Measurements from ENCODE around the gene RALA. TPM values are rescaled to one million over a fixed set of nuclear protein-coding genes. Genes with fewer than 3 reads are reported as not detected.

Gene RALA
- total RNA-seq = 10 to 100 TPM; 22.1 to 23.7 TPM
- long read RNA-seq, donor 1, transcript RALA-201 (5 exons, 2,880 nt) = major isoform, 14 of 19 reads
- long read RNA-seq, donor 1, partial matches to known transcripts = 1 of 19 reads
- long read RNA-seq, donor 1, other reads (novel, unspliced or antisense) = 4 of 19 reads
- long read RNA-seq, donor 2, transcript RALA-201 (5 exons, 2,880 nt) = major isoform, 22 of 28 reads
- long read RNA-seq, donor 2, partial matches to known transcripts = 4 of 28 reads
- long read RNA-seq, donor 2, other reads (novel, unspliced or antisense) = 2 of 28 reads

DNA sequence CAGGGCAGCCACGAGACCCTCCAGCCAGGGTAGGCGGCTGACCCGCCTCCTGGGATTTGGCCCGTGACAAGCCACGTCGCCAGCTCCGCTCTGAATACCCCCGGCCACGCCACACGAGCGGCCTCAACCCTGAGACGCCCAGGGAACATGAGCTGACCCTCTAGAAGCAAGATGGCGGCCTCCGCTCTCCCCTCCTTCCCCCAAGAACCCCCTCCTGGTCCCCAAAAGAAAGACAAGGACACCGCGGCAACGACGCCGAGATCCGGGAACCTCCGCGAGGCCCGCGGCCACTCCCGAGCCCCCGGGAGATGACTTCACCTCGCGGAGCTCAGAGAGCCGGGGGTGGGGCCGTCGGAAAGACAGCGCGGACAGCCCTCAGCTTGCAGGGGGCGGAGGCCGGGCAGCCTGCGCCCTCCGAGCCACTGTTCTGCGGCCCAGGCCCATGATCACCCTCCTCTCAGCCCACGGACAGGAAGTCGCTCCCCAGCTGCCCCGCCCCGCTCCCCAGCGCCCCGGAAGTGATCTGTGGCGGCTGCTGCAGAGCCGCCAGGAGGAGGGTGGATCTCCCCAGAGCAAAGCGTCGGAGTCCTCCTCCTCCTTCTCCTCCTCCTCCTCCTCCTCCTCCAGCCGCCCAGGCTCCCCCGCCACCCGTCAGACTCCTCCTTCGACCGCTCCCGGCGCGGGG, at the start of gene RALA:
TSS of gene RALA (plus strand) at position 526 of the 685 bp plus-strand sequence. CDS start 63,096 bp downstream, outside the sequence.
- intact Hi-C loops (cut with DNase I) = no loop called here
- DNase-seq (ENCODE audit: low spot score) = peak; percentile 98

- no peak for DNase-seq (ENCODE audit: low spot score)
- intact Hi-C loops (cut with DNase I) = no loop called here
Measured at GRCh38 chr7:39574673-39575349, 48.6 kb upstream of the RALA start.

DNA sequence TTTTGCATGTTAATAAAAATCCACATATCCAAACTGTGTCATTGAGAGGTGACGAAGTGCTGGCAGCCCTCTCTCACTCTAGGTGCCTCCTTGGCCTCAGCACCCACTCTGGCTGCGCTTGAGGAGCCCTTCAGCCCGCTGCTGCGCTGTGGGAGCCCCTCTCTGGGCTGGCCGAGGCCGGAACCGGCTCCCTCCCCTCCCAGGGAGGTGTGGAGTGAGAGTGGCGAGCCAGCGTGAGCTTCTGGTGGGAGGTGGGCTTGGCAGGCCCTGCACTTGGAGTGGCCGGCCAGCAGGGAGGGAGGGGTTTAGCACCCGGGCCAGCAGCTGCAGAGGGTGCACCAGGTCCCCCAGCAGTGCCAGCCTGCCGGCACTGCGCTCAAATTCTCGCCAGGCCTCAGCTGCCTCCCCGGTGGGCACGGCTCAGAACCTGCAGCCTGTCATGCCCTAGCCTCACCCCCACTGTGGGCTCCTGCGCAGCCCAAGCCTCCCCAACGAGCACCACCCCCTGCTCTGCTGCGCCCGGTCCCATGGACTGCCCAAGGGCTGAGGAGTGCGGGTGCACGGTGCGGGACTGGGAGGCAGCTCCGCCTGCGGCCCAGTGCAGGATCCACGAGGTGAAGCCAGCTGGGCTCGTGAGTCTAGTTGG, 46.0 kb upstream of the RALA start:
- intact Hi-C loops (cut with DNase I) = no loop called here
- DNase-seq (ENCODE audit: low spot score) = no peak

- no peak for DNase-seq (ENCODE audit: low spot score)
- intact Hi-C loops (cut with DNase I) = loop anchor here (2.0 to 5.0 kb wide), 3 partner anchors 166 to 367 kb away; no protein-coding TSS in a partner anchor
Measured at GRCh38 chr7:39580149-39580874, 43.1 kb upstream of the RALA start.

DNA sequence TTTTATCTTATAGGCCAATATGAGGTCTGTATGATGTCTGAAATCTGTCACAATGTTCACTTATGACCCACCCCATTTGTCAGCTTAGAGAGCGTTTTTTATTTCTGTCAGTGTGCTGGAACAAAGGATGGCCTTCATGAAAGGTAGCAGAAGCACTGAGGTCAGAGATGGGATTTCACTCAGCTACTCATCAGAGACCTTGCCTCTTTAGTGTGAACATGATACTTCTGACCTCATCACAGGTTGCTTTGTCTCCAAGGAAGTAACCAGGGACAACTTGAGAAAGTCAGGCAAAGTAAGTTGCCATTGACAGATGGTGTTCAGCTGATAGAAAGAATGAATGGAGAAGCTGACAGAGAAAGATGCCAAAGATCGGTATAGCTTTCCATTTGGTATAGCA, 40.8 kb upstream of the RALA start:
- DNase-seq (ENCODE audit: low spot score) = no peak
- intact Hi-C loops (cut with DNase I) = loop anchor here in 1 of 2 donors (5.0 kb wide), 2 partner anchors 165 to 365 kb away; no protein-coding TSS in a partner anchor

GRCh38 chr7:39583539-39583938, 39.8 kb upstream of the RALA start:
- no peak for DNase-seq (ENCODE audit: low spot score)
- intact Hi-C loops (cut with DNase I) = loop anchor here in 1 of 2 donors (5.0 kb wide), 2 partner anchors 164 to 364 kb away; no protein-coding TSS in a partner anchor

DNA sequence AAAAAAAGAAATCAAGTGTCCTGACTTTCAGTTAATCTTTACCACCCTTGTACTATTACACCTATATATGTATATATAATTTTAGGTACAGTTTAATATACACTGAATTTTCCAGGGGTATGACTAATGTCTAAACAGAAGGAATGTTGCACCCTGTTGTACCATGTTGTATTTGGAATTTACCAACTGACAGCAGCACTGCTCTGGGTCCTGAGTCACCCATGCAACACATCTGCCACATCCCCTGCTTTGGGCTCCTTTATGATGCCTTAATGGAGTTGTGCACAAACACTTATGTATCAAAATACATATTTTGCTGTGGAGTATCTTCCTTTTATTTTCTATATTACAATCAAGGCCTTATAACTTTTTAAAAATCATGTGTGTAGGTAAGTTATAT, 36.0 kb upstream of the RALA start:
- DNase-seq (ENCODE audit: low spot score) = no peak
- intact Hi-C loops (cut with DNase I) = no loop called here

DNA sequence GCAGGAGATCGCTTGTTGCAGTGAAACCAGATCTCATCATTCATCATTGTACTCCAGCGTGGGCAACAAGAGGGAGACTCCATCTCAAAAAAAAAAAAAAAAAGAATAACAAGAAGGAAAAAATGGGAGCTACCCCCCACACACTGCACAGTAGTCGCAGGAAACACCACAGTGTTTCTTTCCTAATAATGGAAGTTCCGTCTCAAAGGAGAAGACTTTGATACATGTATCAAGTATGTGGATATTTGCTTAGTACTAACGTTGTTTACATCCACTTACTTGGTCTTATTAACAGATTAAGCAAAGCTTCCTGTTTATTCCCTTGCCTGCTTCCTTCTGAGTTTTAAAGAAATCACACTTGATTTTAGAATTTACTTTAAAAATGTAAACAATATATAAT, 35.0 kb upstream of the RALA start:
- intact Hi-C loops (cut with DNase I) = no loop called here
- no peak for DNase-seq (ENCODE audit: low spot score)

DNA sequence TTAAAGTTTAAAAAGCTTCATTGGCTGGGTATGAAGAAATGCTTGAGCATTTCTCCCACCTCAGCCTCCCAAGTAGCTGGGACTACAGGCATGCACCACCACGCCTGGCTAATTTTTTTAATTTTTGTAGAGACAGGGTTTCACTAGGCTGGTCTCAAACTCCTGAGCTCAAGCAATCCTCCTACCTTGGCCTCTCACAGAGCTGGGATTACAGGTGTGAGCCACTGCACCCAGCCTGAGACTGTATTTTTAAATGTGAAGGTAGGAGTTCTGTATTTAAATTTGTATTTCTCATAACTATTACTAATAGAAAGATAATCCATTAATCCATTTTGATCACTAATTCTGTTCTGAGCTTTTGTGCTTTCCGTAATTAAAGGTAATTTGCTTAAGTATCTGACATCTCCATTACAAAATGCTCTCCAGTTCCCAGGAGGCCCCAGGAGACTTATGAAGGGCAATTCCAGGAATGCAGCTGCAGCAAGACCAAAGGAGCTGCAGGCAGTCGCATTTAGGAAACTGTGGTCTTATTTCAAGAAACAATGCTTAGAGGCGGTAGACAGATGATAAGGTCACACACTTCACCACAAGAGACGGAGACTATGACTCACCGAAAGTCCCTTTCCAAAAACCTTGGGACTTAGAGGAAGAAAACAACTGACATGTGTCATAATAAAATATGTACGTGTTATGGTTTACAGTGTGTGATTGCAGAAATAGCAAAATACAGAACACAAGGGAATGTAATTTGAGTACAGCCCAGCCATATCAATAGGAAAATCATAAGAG, 33.9 kb upstream of the RALA start:
- DNase-seq (ENCODE audit: low spot score) = no peak
- intact Hi-C loops (cut with DNase I) = no loop called here

GRCh38 chr7:39592586-39592985, 30.8 kb upstream of the RALA start:
- intact Hi-C loops (cut with DNase I) = no loop called here
- DNase-seq (ENCODE audit: low spot score) = no peak

GRCh38 chr7:39594988-39595620, 28.3 kb upstream of the RALA start:
- intact Hi-C loops (cut with DNase I) = no loop called here
- DNase-seq (ENCODE audit: low spot score) = no peak

DNA sequence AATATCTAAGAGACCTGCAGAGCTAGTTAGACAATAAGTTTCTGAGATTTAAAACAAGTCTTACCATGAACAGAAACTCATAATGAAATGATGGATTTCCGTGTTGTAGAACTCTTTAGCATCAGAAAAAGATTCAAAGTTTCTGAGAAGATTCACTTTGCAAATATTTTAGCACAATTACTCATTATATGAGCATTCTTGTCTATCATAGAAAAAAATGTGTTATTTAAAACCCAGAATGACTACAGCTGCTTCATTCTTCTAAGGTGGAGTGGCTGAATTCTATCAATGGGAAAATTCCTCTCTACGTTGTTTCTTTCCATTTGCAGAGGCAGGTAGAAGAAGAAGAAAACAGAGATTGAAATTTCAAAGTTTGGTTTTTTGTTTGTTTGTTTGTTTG, 21.0 kb upstream of the RALA start:
- intact Hi-C loops (cut with DNase I) = no loop called here
- no peak for DNase-seq (ENCODE audit: low spot score)

DNA sequence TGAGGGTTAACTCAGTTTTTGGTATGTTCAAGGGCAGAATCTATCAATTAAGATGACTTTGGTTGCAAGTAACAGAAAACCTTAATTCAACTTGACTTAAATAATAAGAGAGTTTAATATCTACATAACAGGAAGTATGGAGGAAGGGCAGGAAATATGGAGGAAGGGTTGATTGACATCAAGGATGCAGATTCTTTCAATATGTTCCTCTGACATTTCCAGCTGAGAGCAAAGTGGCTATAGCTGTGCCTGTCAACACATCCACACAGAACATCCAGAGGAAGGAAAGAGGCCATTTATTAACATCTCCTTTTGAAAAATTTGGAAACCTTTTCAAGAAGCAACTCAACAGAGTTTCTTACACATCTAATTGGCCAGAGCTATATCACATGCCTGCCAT, 19.4 kb upstream of the RALA start:
- intact Hi-C loops (cut with DNase I) = no loop called here
- no peak for DNase-seq (ENCODE audit: low spot score)

DNA sequence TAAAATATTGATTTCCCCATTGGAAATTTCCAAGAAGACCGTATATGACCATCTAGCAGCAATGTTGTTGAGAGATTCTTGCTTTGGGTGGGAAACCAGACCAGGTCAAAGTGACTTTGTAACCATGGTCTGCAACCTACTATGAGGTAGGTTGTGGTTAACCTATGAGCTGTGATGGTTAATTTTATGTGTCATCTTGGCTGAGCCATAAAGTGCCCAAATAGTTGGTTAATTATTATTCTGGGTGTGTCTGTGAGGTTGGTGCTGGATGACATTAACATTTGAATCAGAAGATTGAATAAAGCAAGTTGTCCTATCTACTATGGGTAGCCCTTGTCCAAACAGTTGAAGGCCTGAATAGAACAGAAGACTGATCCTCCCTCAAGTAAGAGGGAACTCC, 18.3 kb upstream of the RALA start:
- intact Hi-C loops (cut with DNase I) = no loop called here
- no peak for DNase-seq (ENCODE audit: low spot score)

DNA sequence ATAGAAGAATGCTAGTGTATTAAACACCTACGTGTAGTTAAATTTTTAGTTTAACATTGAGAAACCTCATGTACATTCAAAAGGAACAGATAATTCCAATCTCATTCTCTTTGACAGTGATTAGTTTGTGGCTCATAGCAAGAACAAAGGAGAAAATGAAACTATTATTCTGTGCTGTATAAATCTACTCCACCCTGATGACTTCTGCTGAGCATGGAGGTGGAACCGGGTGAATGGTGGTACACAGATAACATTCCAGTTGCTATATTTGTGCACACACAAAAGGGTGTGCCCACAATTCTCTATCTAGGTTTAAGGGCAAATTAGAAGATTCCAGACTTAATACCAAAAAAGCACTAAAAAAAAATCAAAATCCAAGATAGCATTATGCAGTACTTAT, 17.0 kb upstream of the RALA start:
- DNase-seq (ENCODE audit: low spot score) = no peak
- intact Hi-C loops (cut with DNase I) = no loop called here

GRCh38 chr7:39606941-39607340, 16.4 kb upstream of the RALA start:
- intact Hi-C loops (cut with DNase I) = no loop called here

DNA sequence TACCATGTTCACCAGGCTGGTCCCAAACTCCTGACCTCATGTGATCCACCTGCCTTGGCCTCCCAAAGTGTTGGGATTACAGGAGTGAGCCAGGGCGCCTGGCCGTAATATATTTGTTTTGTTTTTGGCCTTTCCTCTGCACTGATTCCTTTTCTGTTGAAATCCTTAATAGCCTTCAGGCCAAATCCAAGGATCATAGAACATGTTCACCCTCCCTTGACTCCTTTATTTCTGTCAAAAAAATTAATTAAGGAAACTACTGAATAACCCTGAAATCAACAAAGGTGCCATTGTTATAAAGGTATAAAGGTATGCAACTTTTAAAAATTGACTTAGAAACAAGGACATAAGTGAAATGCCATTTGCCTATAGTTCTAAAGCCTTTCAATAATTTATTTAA, 15.5 kb upstream of the RALA start:
- intact Hi-C loops (cut with DNase I) = no loop called here
- DNase-seq (ENCODE audit: low spot score) = no peak

More at GRCh38 chr7:39606941-39607340, 16.4 kb upstream of the RALA start:
- no peak for DNase-seq (ENCODE audit: low spot score)

DNA sequence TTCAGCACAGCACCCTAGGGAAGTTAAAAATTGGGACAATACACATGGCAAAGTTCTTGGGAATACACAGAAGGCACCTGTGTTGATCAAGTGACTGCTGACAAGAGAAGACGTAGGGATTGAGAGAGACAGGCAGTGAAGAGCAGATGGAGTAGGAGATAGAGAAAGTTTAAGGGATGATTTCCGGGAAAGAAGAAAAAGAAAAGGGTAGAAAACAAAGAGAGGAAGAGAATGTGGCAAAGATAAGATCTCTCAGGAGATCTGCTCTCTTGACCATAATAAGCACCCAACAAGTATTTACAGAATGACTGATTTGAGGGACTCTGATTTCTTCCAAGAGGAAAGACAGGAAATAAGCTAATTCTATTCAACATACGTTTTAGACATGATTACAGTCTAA, 15.1 kb upstream of the RALA start:
- intact Hi-C loops (cut with DNase I) = no loop called here
- no peak for DNase-seq (ENCODE audit: low spot score)
